ENCODE data around the gene EEF1AKMT3.

- TF ChIP-seq EZH2phosphoT487 (IDR thresholded peaks at IDR 0.05; ENCODE audit: borderline replicate concordance) (no peak), CTCF (conservative IDR thresholded peaks at IDR 0.05; ENCODE audit: low read length) (no peak)
Observed at GRCh38 chr12:57739387-57739786, 33.0 kb upstream of the EEF1AKMT3 start.

Measured in Loucy (cell line).